Measurements from ENCODE around the gene ADPRM. TPM values are rescaled to one million over a fixed set of nuclear protein-coding genes. Genes with fewer than 3 reads are reported as not detected.

Gene ADPRM
- total RNA-seq, 2 experiments from 2014 or later = 34.2 to 35.0 TPM

DNA sequence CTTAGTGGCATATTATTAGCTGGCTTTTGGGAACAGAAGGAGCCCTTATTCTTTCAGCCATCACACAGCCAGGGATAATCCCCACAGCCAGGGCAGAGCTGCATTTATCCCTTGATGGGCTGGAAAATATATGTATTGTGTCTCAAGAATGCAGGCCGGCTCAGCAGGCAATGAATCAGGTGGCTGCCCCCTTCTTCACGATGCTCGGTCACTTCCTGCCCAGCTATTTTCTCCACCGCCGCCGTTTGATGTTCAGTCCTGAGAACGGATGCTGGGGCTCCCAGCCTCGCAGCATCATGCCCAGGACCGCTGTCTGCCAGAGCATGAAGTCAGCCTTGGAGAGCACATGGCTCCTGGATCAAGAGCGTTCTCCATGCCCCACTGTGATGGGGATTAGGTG is 36.0 kb upstream of the ADPRM start:
- intact Hi-C loops (cut with DNase I, micrococcal nuclease) = no loop called here
- ChIA-PET POLR2A (no interaction called here), CTCF (interaction anchor here (0.8 kb wide), 1 partner anchor 15 kb away, joined by 3 read pairs; no protein-coding TSS in a partner anchor)
- peaks cover 30% of the 10 kb centered on the region for H3K36me3 Mint-ChIP-seq (ENCODE audit: low read depth)
- Histone ChIP-seq H3K4me3 (ENCODE audit: low read length) (no peak overlapping the region), H3K9me3 (ENCODE audit: control insufficient read depth in 1 of 2, insufficient read depth in 1 of 2, low read length in 2 of 2) (no peaks in the 10 kb centered on the region), H3K4me1 (ENCODE audit: insufficient read depth, low read length) (no peaks in the 10 kb centered on the region), H3K27me3 (ENCODE audit: control insufficient read depth in 1 of 2, insufficient read depth in 2 of 2, low read length in 2 of 2) (no peaks in the 10 kb centered on the region), H3K36me3 (ENCODE audit: insufficient read depth, low read length) (no peaks in the 10 kb centered on the region), H3K27ac (ENCODE audit: low read depth in 1 of 2, low read length in 2 of 2) (no peak overlapping the region)
- H3K9me3 Mint-ChIP-seq = no peaks in the 10 kb centered on the region
- H3K4me1 Mint-ChIP-seq (ENCODE audit: low read depth) = no peaks in the 10 kb centered on the region
- H3K4me3 Mint-ChIP-seq = no peak overlapping the region
- no peak overlapping the region for H3K27ac Mint-ChIP-seq
- ATAC-seq (ENCODE audit: poor library complexity) (no peak), DNase-seq (no peak)
- TF ChIP-seq, protein P1, sequence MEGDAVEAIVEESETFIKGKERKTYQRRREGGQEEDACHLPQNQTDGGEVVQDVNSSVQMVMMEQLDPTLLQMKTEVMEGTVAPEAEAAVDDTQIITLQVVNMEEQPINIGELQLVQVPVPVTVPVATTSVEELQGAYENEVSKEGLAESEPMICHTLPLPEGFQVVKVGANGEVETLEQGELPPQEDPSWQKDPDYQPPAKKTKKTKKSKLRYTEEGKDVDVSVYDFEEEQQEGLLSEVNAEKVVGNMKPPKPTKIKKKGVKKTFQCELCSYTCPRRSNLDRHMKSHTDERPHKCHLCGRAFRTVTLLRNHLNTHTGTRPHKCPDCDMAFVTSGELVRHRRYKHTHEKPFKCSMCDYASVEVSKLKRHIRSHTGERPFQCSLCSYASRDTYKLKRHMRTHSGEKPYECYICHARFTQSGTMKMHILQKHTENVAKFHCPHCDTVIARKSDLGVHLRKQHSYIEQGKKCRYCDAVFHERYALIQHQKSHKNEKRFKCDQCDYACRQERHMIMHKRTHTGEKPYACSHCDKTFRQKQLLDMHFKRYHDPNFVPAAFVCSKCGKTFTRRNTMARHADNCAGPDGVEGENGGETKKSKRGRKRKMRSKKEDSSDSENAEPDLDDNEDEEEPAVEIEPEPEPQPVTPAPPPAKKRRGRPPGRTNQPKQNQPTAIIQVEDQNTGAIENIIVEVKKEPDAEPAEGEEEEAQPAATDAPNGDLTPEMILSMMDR (IDR thresholded peaks at IDR 0.05) = no peak
- H3K27me3 Mint-ChIP-seq = no peaks in the 10 kb centered on the region

DNA sequence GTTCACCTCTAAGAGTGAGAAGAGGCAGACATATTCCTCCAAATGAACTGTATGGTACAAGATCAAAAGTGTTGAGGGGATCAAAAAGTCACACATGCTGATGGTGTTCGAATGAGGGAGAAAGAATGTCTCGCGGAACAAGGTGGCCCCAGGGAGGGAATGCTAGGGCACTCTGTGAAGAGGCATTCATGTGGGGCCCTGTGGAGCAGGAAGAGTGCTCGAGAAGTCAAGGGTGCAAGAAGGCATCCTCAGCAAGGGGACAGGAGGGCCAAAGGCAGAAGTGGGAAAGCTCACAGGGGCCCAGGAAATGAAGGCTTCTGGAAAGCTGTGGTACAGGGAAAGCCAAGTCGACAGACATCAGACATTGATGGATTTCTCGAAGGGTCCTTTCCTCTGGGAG is 34.2 kb upstream of the ADPRM start:
- TF ChIP-seq, protein P1 (IDR thresholded peaks at IDR 0.05) = no peak
- intact Hi-C loops (cut with DNase I, micrococcal nuclease) = no loop called here

DNA sequence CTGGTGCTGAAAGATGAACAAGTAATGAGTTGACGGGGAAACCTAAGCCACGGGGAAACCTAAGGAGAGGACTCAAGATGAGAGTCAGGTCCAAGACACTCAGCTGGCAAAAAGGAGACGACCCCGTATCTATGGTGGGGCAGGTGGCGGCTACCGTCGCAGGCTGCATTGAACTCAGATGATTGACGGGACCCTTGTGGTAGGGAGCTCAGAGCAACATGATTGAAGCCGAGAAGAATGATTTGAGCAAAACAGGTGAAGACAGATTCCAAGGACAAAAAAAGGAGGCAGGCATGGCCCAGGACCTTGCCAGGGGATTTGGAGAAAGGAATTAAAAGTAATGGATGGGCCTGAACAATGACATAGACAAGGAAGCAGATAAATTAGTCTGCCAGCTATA is 32.8 kb upstream of the ADPRM start:
- Mint-ChIP-seq H3K36me3 (ENCODE audit: low read depth) (peaks cover 30% of the 10 kb centered on the region), H3K4me3 (no peak overlapping the region), H3K4me1 (ENCODE audit: low read depth) (no peaks in the 10 kb centered on the region), H3K27ac (no peak overlapping the region), H3K9me3 (no peaks in the 10 kb centered on the region), H3K27me3 (no peaks in the 10 kb centered on the region)
- TF ChIP-seq, protein P1 (IDR thresholded peaks at IDR 0.05) = no peak
- DNase-seq = no peak
- ChIA-PET POLR2A (no interaction called here), CTCF (no interaction called here)
- no peaks in the 10 kb centered on the region for H3K27me3 ChIP-seq (ENCODE audit: control insufficient read depth in 1 of 2, insufficient read depth in 2 of 2, low read length in 2 of 2)
- intact Hi-C loops (cut with DNase I, micrococcal nuclease) = no loop called here
- no peak overlapping the region for H3K4me3 ChIP-seq (ENCODE audit: low read length)
- no peaks in the 10 kb centered on the region for H3K9me3 ChIP-seq (ENCODE audit: control insufficient read depth in 1 of 2, insufficient read depth in 1 of 2, low read length in 2 of 2)
- no peaks in the 10 kb centered on the region for H3K4me1 ChIP-seq (ENCODE audit: insufficient read depth, low read length)
- no peaks in the 10 kb centered on the region for H3K36me3 ChIP-seq (ENCODE audit: insufficient read depth, low read length)
- ATAC-seq (ENCODE audit: poor library complexity) = no peak
- no peak overlapping the region for H3K27ac ChIP-seq (ENCODE audit: low read depth in 1 of 2, low read length in 2 of 2)

More for the DNA sequence above, 34.2 kb upstream of the ADPRM start:
- Mint-ChIP-seq H3K4me1 (ENCODE audit: low read depth) (no peaks in the 10 kb centered on the region), H3K9me3 (no peaks in the 10 kb centered on the region), H3K27me3 (no peaks in the 10 kb centered on the region), H3K27ac (no peak overlapping the region), H3K36me3 (ENCODE audit: low read depth) (peaks cover 32% of the 10 kb centered on the region), H3K4me3 (no peak overlapping the region)
- no peak overlapping the region for H3K4me3 ChIP-seq (ENCODE audit: low read length)
- POLR2A ChIA-PET = no interaction called here
- H3K36me3 ChIP-seq (ENCODE audit: insufficient read depth, low read length) = no peaks in the 10 kb centered on the region
- CTCF ChIA-PET = no interaction called here
- H3K4me1 ChIP-seq (ENCODE audit: insufficient read depth, low read length) = no peaks in the 10 kb centered on the region
- H3K27ac ChIP-seq (ENCODE audit: low read depth in 1 of 2, low read length in 2 of 2) = no peak overlapping the region
- H3K27me3 ChIP-seq (ENCODE audit: control insufficient read depth in 1 of 2, insufficient read depth in 2 of 2, low read length in 2 of 2) = no peaks in the 10 kb centered on the region
- DNase-seq (no peak), ATAC-seq (ENCODE audit: poor library complexity) (no peak)
- H3K9me3 ChIP-seq (ENCODE audit: control insufficient read depth in 1 of 2, insufficient read depth in 1 of 2, low read length in 2 of 2) = no peaks in the 10 kb centered on the region

Data from CD4-positive, alpha-beta T cell (primary cell).